ENCODE measurements around the gene TRRAP.
A peak's percentile ranks its signal among the peaks of the same experiment; 100 is the strongest.
"Not testable (repeated sequence)": the region's sequence is repeated elsewhere in the genome, so short reads cannot be mapped to it uniquely, and the experiment has no call there.

TRRAP gene

DNA sequence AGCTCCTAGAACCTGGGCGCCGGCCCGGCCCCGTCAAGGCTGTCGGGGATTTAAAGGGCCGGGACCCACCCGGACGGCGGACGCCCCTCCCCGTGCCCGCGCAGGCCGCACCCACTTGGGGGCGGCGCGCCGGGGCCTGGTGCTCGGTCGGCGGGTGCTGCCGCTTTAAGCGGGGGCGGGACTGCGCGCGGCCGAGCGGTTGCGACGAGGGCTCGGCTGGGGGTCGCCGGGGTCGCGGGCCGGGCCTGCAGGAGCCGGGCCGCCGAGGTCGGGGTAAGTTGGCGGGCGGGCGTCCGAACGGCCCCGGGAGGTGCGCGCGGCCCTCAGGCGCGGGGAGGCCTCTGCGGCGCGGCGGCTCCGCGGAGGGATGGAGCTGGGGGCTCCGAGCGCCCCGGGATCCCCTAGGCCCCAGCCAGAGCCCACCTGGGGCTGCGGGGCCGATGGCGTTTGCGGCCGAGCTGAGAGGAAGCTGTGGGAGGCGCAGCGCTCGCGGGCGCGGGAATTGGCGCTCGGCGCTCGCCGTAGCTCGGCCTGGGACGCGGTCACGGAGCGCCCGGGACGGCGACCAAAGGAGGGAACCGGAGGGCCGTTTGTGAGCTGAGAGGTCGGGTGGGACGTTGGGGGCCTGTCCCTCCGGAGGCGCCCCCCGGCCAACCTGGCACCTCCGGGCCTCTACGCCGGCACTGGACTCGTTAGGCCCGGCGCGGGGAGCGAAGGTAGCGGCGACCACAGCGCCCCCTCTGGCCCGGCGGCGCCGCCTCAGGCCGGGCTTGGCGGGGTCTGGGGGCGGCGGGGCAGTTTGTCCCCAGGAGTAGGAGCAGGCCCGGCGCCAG is at the start of gene TRRAP:
TRRAP (plus strand) TSS at position 168 of the 833 bp plus-strand sequence. CDS start 2,619 bp downstream, outside the sequence.
- intact Hi-C loops (cut with micrococcal nuclease): loop anchor here (10.0 kb wide), 1 partner anchor 594 kb away; the partner anchor contains the start of gene BRI3

DNA sequence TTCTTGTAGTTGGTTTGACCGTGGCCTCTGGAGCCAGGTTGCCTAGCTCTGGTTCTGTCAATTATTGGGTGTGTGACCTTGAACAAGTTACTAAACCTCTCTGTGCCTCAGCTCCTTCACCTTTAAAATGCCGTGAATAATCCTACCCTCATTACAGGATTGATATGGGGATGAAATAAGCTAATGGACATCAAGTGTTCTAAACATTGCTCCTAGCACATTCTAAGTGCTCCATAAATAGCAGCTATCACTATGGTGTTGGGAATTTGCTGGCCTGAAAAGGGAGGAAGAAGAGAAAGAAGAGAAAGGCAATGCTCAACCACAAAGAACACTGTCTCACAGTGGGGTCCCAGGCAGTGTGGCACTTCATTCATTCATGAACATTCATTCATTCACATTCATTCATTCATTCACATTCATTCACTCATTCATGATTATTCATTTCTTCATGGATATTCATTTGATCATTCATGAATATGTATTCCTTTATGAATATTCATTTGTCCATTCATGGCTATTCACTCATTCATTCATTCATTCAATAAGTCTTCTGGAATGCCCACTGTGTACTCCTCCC is 47.3 kb upstream of the TRRAP start:
- no peak overlapping the region for H3K4me3 Mint-ChIP-seq
- no peaks in the 10 kb centered on the region for H3K9me3 Mint-ChIP-seq
- H3K27me3 Mint-ChIP-seq: peaks cover 29% of the 10 kb centered on the region
- H3K4me1 Mint-ChIP-seq (ENCODE audit: low read depth): peaks cover 9% of the 10 kb centered on the region
- H3K27ac Mint-ChIP-seq: no peak overlapping the region
- no peaks in the 10 kb centered on the region for H3K36me3 Mint-ChIP-seq (ENCODE audit: low read depth)
- intact Hi-C loops (cut with micrococcal nuclease): no loop called here

More for the DNA sequence above, at the start of gene TRRAP:
- Mint-ChIP-seq H3K27ac (peak within 1 kb of the TSS; percentile 91), H3K4me1 (ENCODE audit: low read depth) (peaks cover 21% of the 10 kb centered on the region), H3K4me3 (peak within 1 kb of the TSS; percentile 93), H3K27me3 (peaks cover 21% of the 10 kb centered on the region), H3K36me3 (ENCODE audit: low read depth) (peaks cover 37% of the 10 kb centered on the region), H3K9me3 (no peaks in the 10 kb centered on the region)

DNA sequence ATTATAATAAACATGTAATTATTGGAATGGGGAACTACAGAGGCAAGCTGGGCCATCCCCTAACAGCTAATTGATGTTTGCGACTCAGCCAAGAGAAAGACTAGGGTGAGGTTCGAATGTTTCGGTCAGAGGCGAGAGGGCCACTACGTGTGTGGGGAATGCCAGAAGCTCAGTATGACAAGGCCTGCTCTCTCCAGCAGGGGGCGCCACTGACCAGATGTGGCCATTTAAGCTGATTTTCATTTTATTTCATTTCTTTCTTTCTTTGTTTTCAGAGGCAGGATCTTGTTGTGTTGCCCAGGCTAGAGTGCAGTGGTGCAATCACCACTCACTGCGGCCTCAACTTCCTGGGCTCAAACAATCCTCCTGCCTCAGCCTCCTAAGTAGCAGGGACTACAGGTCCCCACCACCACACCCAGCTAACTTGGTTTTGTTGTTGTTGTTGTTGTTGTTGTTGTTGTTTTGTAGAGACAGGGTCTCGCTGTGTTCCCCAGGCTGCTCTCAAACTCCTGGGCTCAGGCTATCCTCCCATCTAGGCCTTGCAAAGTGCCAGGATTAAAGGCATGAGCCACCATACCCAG is 46.6 kb upstream of the TRRAP start:
- intact Hi-C loops (cut with micrococcal nuclease): no loop called here
- Mint-ChIP-seq H3K4me3 (no peak overlapping the region), H3K4me1 (ENCODE audit: low read depth) (peaks cover 9% of the 10 kb centered on the region), H3K9me3 (no peaks in the 10 kb centered on the region), H3K27me3 (peaks cover 25% of the 10 kb centered on the region), H3K27ac (no peak overlapping the region), H3K36me3 (ENCODE audit: low read depth) (no peaks in the 10 kb centered on the region)

DNA sequence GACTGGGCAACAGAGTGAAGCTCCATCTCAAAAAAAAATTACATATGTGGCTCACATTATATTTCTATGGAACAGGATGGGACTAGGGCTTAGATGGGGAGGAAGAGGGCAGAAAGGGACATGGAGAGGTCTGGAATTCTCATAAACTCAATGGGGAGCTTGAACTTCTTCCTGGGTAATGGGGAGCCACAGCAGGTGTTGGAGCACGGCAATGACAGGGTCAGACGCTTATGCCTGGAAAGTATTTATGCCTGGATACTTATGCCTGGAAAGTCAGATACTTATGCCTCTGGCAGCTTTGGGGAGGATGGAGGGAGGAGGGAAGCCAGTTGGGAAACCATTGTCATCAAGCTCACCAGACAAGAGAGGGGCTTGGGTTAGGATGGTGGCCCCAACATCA is 45.3 kb upstream of the TRRAP start:
- intact Hi-C loops (cut with micrococcal nuclease): no loop called here
- Mint-ChIP-seq H3K4me3 (no peak overlapping the region), H3K36me3 (ENCODE audit: low read depth) (no peaks in the 10 kb centered on the region), H3K27ac (no peak overlapping the region), H3K27me3 (peaks cover 25% of the 10 kb centered on the region), H3K9me3 (no peaks in the 10 kb centered on the region), H3K4me1 (ENCODE audit: low read depth) (peaks cover 9% of the 10 kb centered on the region)

DNA sequence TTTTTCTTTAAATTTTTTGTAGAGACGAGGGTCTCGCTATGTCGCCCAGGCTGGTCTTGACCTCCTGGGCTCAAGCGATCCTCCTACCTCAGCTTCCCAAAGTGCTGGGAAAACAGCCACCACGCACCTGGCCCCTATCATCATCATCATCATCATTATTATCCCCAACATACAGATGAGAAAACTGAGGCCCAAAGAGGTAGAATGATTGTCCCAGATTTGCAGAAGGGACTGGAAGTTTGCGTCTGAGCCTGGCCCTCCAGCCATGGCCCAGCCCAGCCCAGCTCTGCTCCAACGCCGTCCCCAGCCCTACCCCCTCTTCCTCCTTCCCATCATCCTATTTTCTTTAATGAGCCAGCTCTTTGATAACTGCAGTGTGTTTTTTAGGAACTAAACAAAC is 43.4 kb upstream of the TRRAP start:
- intact Hi-C loops (cut with micrococcal nuclease): no loop called here
- Mint-ChIP-seq H3K9me3 (no peaks in the 10 kb centered on the region), H3K27ac (no peak overlapping the region), H3K36me3 (ENCODE audit: low read depth) (no peaks in the 10 kb centered on the region), H3K4me1 (ENCODE audit: low read depth) (peaks cover 9% of the 10 kb centered on the region), H3K4me3 (no peak overlapping the region), H3K27me3 (peaks cover 33% of the 10 kb centered on the region)

DNA sequence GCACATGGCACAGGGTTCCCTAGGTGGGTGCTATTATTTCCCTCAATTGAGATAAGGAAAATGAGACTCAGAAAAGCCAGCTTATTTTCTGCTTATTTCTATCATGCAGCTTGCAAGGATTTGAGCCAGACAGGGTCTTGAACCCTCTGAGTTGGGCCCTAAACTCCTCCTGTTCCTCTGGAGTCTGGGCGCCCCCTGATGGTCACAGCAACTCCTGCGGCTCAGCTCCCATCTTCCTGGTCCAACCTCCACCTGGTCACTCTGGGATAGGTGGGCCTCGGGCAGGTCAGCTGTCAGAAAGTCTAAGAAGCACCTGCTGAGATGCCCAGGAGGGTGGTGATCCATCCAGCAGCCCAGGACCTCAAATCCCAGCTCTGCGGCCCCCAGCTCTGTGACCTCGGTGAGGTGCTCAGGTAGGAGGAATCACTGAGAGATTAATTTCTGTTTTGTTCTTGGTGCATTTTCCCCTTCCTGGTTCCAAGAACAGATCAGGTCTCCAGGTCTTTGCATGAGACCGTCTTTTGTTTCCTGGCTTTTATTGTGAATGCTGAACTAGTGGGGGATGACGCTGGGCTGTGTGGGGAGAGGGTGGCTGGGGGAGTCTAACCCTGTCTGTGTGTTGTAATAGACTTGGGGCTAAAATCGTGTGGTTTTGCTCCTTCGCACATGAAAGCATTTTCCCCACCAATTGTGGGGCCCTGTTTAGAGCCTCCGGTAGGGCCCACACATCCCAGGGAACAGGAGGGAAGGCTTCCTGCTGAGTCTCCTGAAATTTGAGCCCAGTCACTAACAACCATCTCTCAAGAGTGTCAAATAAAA is 41.3 kb upstream of the TRRAP start:
- Mint-ChIP-seq H3K4me1 (ENCODE audit: low read depth) (peaks cover 18% of the 10 kb centered on the region), H3K4me3 (no peak overlapping the region), H3K27ac (no peak overlapping the region), H3K36me3 (ENCODE audit: low read depth) (no peaks in the 10 kb centered on the region), H3K27me3 (peaks cover 36% of the 10 kb centered on the region), H3K9me3 (no peaks in the 10 kb centered on the region)
- intact Hi-C loops (cut with micrococcal nuclease): loop anchor here (2.0 kb wide), 1 partner anchor 104 kb away; no protein-coding TSS in a partner anchor

DNA sequence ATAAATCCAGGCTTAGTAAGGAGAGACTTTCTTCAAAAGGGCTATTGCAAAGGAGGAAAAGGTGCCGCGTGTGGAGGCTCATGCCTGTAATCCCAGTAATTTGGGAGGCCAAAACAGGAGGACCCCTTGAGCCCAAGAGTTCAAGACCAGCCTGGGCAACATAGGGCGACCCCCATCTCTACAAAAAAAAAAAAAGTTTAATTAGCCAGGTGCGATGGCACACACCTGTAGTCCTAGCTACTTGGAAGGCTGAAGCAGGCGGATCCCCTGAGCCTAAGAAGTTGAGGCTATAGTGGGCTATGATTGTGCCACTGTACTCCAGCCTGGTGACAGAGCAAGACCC is 40.7 kb upstream of the TRRAP start:
- Mint-ChIP-seq H3K27ac (no peak overlapping the region), H3K36me3 (ENCODE audit: low read depth) (no peaks in the 10 kb centered on the region), H3K27me3 (peaks cover 36% of the 10 kb centered on the region), H3K9me3 (no peaks in the 10 kb centered on the region), H3K4me3 (no peak overlapping the region), H3K4me1 (ENCODE audit: low read depth) (peaks cover 18% of the 10 kb centered on the region)
- intact Hi-C loops (cut with micrococcal nuclease): loop anchor here (2.0 kb wide), 1 partner anchor 105 kb away; no protein-coding TSS in a partner anchor

DNA sequence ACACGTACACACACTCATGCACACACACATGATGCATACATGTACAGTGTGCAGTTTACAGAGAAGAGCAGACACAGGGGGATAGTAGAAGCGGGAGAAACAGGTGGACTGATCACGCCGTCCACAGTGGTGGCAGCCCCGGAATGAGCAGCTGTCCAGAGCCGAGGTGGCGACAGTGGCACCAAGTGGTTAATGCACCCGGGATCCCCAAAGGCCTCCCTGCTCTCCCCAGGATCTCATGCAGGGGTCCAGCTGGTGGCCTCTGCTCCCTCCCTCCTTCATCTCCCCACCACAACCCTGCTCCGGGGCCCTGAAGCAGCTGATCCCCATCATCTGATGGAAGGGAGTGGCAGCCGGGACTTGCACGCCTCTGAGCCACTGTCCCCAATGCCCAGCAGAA is 38.2 kb upstream of the TRRAP start:
- intact Hi-C loops (cut with micrococcal nuclease): loop anchor here (5.0 kb wide), 2 partner anchors 83 to 548 kb away; no protein-coding TSS in a partner anchor
- Mint-ChIP-seq H3K4me1 (ENCODE audit: low read depth) (peaks cover 9% of the 10 kb centered on the region), H3K9me3 (no peaks in the 10 kb centered on the region), H3K36me3 (ENCODE audit: low read depth) (no peaks in the 10 kb centered on the region), H3K27me3 (peaks cover 31% of the 10 kb centered on the region), H3K27ac (no peak overlapping the region), H3K4me3 (no peak overlapping the region)

DNA sequence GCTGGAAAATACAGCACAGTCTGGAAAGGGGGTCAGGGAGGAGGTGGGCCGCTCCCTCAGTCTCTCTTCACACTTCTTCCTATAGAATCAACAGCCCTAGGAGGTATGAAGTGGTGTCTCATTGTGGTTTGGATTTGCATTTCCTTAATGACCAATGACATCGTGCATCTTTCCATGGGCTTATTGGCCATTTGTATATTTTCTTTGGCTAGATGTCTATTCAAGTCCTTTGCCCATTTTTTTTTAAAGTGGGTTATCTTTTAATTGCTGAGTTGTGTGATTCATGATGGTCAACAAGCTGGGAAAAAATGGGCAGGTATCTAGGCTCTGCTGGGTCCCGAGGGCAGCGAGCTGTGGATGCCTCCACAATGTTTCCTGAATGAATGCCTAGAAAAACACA is 37.6 kb upstream of the TRRAP start:
- no peaks in the 10 kb centered on the region for H3K9me3 Mint-ChIP-seq
- H3K4me1 Mint-ChIP-seq (ENCODE audit: low read depth): peaks cover 9% of the 10 kb centered on the region
- no peaks in the 10 kb centered on the region for H3K36me3 Mint-ChIP-seq (ENCODE audit: low read depth)
- intact Hi-C loops (cut with micrococcal nuclease): loop anchor here (1.0 to 5.0 kb wide), 3 partner anchors 83 to 548 kb away; no protein-coding TSS in a partner anchor
- H3K27ac Mint-ChIP-seq: no peak overlapping the region
- H3K27me3 Mint-ChIP-seq: peaks cover 27% of the 10 kb centered on the region
- H3K4me3 Mint-ChIP-seq: no peak overlapping the region

DNA sequence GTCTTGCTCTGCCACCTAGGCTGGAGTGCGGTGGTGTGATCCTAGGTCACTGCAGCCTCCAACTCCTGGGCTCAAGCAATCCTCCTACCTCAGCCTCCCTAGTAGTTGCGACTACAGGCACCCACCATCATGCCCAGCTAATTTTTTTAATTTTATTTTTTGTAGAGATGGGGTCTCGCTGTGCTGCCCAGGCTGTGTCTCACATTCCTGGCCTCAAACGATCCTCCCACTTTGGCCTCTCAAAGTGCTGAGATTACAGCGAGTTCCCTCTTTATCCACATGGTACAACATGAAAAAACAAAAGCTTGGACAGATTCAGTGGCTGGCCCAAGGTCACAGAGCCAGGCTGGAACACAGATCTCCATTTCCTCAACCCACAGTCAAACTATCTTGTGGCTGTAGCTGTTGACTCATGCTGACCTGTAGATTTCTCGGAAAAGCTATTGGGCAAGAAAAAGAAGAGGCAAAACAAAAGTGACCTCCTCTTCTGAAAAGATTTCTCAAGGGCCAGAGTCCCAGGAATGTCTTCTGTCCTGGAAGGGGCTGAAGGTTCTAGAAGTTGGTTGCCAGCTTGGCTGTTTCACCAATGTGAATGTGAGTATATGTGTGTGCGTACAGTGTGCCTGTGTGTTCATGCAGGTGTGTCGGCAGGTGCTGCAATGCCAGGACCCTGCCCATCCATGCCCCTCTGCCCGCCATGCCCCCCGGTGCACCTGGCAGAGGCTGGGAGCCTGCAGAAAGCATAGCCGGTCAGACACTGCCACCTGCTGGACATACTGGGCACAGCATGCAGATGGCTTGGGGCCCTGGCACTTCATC is 36.9 kb upstream of the TRRAP start:
- Mint-ChIP-seq H3K27me3 (peaks cover 27% of the 10 kb centered on the region), H3K27ac (no peak overlapping the region), H3K4me3 (no peak overlapping the region), H3K4me1 (ENCODE audit: low read depth) (peaks cover 9% of the 10 kb centered on the region), H3K9me3 (no peaks in the 10 kb centered on the region), H3K36me3 (ENCODE audit: low read depth) (no peaks in the 10 kb centered on the region)
- intact Hi-C loops (cut with micrococcal nuclease): loop anchor here (1.0 to 5.0 kb wide), 3 partner anchors 84 to 549 kb away; no protein-coding TSS in a partner anchor

DNA sequence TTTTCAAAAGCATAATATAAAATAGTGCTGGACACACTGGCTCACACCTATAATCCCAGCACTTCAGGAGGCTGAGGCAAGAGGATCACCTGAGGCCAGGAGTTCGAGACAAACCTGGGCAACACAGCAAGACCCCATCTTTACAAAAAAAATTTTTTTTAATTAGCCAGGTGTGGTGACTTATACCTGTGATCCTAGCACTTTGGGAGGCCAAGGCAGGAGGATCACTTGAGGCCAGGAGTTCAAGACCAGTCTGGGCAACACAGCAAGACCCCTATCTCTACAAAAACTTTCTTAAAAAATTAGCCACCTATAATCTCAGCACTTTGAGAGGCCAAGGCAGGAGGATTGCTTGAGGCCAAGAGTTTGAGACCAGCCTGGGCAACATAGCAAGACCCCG is 35.8 kb upstream of the TRRAP start:
- H3K27me3 Mint-ChIP-seq: peaks cover 21% of the 10 kb centered on the region
- not testable (repeated sequence) for H3K9me3 Mint-ChIP-seq; H3K4me1 Mint-ChIP-seq (ENCODE audit: low read depth); H3K27ac Mint-ChIP-seq; H3K36me3 Mint-ChIP-seq (ENCODE audit: low read depth); H3K4me3 Mint-ChIP-seq
- intact Hi-C loops (cut with micrococcal nuclease): loop anchor here (5.0 kb wide), 2 partner anchors 85 to 550 kb away; no protein-coding TSS in a partner anchor

DNA sequence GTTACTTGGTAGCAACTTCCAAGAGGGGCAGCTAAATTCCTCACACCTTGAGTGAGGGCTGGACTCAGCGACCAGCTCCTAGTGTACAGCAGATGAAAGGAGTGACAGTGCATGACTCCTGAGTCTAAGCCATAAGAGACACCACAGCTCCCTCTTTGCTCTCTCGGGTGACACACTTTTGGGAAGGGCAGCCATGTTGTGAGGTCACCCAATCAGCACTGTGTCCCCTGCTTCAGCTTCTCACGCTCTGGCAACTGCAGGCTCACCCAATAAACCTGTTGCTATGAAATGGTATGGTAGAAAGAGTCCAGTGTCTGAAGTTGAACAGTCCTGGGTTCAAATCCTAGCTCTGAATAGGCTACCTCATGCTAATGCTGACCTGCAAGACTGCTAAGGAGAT is 29.4 kb upstream of the TRRAP start:
- no peak overlapping the region for H3K27ac Mint-ChIP-seq
- H3K27me3 Mint-ChIP-seq: peaks cover 2% of the 10 kb centered on the region
- intact Hi-C loops (cut with micrococcal nuclease): no loop called here
- H3K4me3 Mint-ChIP-seq: no peak overlapping the region
- H3K9me3 Mint-ChIP-seq: peaks cover 8% of the 10 kb centered on the region
- H3K36me3 Mint-ChIP-seq (ENCODE audit: low read depth): no peaks in the 10 kb centered on the region
- no peaks in the 10 kb centered on the region for H3K4me1 Mint-ChIP-seq (ENCODE audit: low read depth)

DNA sequence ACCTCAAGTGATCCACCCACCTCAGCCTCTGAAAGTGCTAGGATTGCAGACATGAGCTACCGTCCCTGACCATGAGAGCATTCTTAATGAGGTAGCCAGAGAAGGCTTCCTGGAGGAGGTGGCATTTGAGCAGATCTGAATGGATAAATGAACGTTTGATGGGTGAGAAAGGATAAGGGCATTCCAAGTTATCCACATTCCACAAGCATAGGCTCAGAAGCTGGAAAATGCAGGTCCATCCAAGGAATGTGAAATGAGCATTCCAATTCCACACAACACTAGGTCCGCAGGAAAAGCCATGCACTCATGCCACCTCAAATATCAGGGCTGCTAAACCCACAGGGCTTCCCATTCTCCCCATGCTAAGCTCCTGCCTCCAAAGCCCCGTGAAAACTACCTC is 25.5 kb upstream of the TRRAP start:
- Mint-ChIP-seq H3K36me3 (ENCODE audit: low read depth) (no peaks in the 10 kb centered on the region), H3K9me3 (peaks cover 8% of the 10 kb centered on the region), H3K4me3 (no peak overlapping the region)

More for the DNA sequence above, 25.5 kb upstream of the TRRAP start:
- no peak overlapping the region for H3K27ac Mint-ChIP-seq
- peaks cover 4% of the 10 kb centered on the region for H3K27me3 Mint-ChIP-seq
- intact Hi-C loops (cut with micrococcal nuclease): no loop called here
- no peaks in the 10 kb centered on the region for H3K4me1 Mint-ChIP-seq (ENCODE audit: low read depth)
